ENCODE data around the gene IFNA2. TPM values are rescaled to one million over a fixed set of nuclear protein-coding genes. Genes with fewer than 3 reads are reported as not detected.
A peak's percentile ranks its signal among the peaks of the same experiment; 100 is the strongest.
"Not testable (repeated sequence)": the region's sequence is repeated elsewhere in the genome, so short reads cannot be mapped to it uniquely, and the experiment has no call there.

IFNA2 gene
- total and polyA plus RNA-seq, 3 experiments from 2014 or later: not detected

GRCh38 chr9:21367957-21368356, 17.2 kb downstream of the IFNA2 start, which contains the start of gene IFNA13:
Gene IFNA13 (minus strand): TSS chr9:21368057. CDS start chr9:21368010, 47 bp downstream.
- Histone ChIP-seq H3K27me3 (ENCODE audit: insufficient read depth, low read length, poor library complexity, severe bottlenecking) (no peaks in the 10 kb centered on the region), H3K36me3 (ENCODE audit: insufficient read depth, low read length) (no peaks in the 10 kb centered on the region), H3K9me3 (ENCODE audit: low read length) (no peaks in the 10 kb centered on the region), H3K27ac (ENCODE audit: low read depth, low read length) (no peak within 1 kb of the TSS), H3K4me3 (ENCODE audit: low read length) (no peak within 1 kb of the TSS), H3K4me1 (ENCODE audit: insufficient read depth, low read length) (no peaks in the 10 kb centered on the region)
- Mint-ChIP-seq H3K4me1 (no peaks in the 10 kb centered on the region), H3K4me3 (no peak within 1 kb of the TSS), H3K9me3 (no peaks in the 10 kb centered on the region), H3K27ac (no peak within 1 kb of the TSS), H3K27me3 (peaks cover 15 to 43% of the 10 kb centered on the region in 2 donors), H3K36me3 (no peaks in the 10 kb centered on the region)
- ChIA-PET CTCF (no interaction called here), POLR2A (no interaction called here)
- DNase-seq: no peak

- CTCF ChIA-PET; H3K4me1 Mint-ChIP-seq; DNase-seq; H3K4me3 Mint-ChIP-seq; H3K4me1 ChIP-seq (ENCODE audit: insufficient read depth, low read length); H3K27ac Mint-ChIP-seq; POLR2A ChIA-PET; H3K9me3 ChIP-seq (ENCODE audit: low read length); H3K27me3 ChIP-seq (ENCODE audit: insufficient read depth, low read length, poor library complexity, severe bottlenecking); H3K36me3 Mint-ChIP-seq; H3K4me3 ChIP-seq (ENCODE audit: low read length); H3K27ac ChIP-seq (ENCODE audit: low read depth, low read length); H3K36me3 ChIP-seq (ENCODE audit: insufficient read depth, low read length); H3K9me3 Mint-ChIP-seq: not testable (repeated sequence)
- H3K27me3 Mint-ChIP-seq: peaks cover 18 to 40% of the 10 kb centered on the region in 2 donors
Measured at GRCh38 chr9:21367169-21367568, 18.0 kb downstream of the IFNA2 start.

GRCh38 chr9:21362287-21362686, 22.9 kb downstream of the IFNA2 start:
- CTCF ChIA-PET: no interaction called here

GRCh38 chr9:21357479-21358460, 27.4 kb downstream of the IFNA2 start:
- H3K9me3 Mint-ChIP-seq: peaks cover 0 to 10% (median 6%) of the 10 kb centered on the region in 5 donors
- peaks cover 11 to 19% of the 10 kb centered on the region in 2 donors for H3K27me3 Mint-ChIP-seq
- peak in 1 of 5 donors; percentile 48 for DNase-seq
- CTCF ChIA-PET: interaction anchor here (0.8 to 1.4 kb wide), 4 partner anchors 21 to 38 kb away, joined by 3 read pairs; no protein-coding TSS in a partner anchor
- Histone ChIP-seq H3K9me3 (ENCODE audit: low read length) (no peaks in the 10 kb centered on the region), H3K4me3 (ENCODE audit: low read length) (peak overlapping the region; percentile 36), H3K36me3 (ENCODE audit: insufficient read depth, low read length) (no peaks in the 10 kb centered on the region), H3K27me3 (ENCODE audit: insufficient read depth, low read length, poor library complexity, severe bottlenecking) (no peaks in the 10 kb centered on the region), H3K27ac (ENCODE audit: low read depth, low read length) (no peak overlapping the region), H3K4me1 (ENCODE audit: insufficient read depth, low read length) (peaks cover 14% of the 10 kb centered on the region)
- H3K4me3 Mint-ChIP-seq: peak overlapping the region; percentile 27 to 76 (median 71)
- POLR2A ChIA-PET: interaction anchor here (1.3 kb wide), 1 partner anchor 24 kb away, joined by 3 read pairs; no protein-coding TSS in a partner anchor
- H3K36me3 Mint-ChIP-seq: peaks cover 0 to 18% (median 0%) of the 10 kb centered on the region in 3 donors
- peak overlapping the region; percentile 6 to 86 (median 68) for H3K27ac Mint-ChIP-seq
- peaks cover 11 to 20% (median 18%) of the 10 kb centered on the region in 3 donors for H3K4me1 Mint-ChIP-seq

More at GRCh38 chr9:21362287-21362686, 22.9 kb downstream of the IFNA2 start:
- Mint-ChIP-seq H3K27ac (no peak overlapping the region), H3K36me3 (no peaks in the 10 kb centered on the region), H3K27me3 (peaks cover 22 to 31% of the 10 kb centered on the region in 2 donors), H3K4me1 (peaks cover 8 to 15% (median 14%) of the 10 kb centered on the region in 3 donors), H3K4me3 (no peak overlapping the region), H3K9me3 (no peaks in the 10 kb centered on the region)
- Histone ChIP-seq H3K27ac (ENCODE audit: low read depth, low read length) (no peak overlapping the region), H3K4me3 (ENCODE audit: low read length) (no peak overlapping the region), H3K4me1 (ENCODE audit: insufficient read depth, low read length) (peaks cover 9% of the 10 kb centered on the region), H3K9me3 (ENCODE audit: low read length) (no peaks in the 10 kb centered on the region), H3K36me3 (ENCODE audit: insufficient read depth, low read length) (no peaks in the 10 kb centered on the region), H3K27me3 (ENCODE audit: insufficient read depth, low read length, poor library complexity, severe bottlenecking) (no peaks in the 10 kb centered on the region)
- POLR2A ChIA-PET: no interaction called here
- no peak for DNase-seq

- Histone ChIP-seq H3K4me1 (ENCODE audit: insufficient read depth, low read length) (no peaks in the 10 kb centered on the region), H3K36me3 (ENCODE audit: insufficient read depth, low read length) (no peaks in the 10 kb centered on the region), H3K9me3 (ENCODE audit: low read length) (no peaks in the 10 kb centered on the region), H3K27me3 (ENCODE audit: insufficient read depth, low read length, poor library complexity, severe bottlenecking) (no peaks in the 10 kb centered on the region), H3K27ac (ENCODE audit: low read depth, low read length) (no peak within 1 kb of the TSS), H3K4me3 (ENCODE audit: low read length) (no peak within 1 kb of the TSS)
- ChIA-PET CTCF (no interaction called here), POLR2A (no interaction called here)
- Mint-ChIP-seq H3K9me3 (peaks cover 0 to 10% (median 6%) of the 10 kb centered on the region in 5 donors), H3K4me1 (no peaks in the 10 kb centered on the region), H3K27me3 (peaks cover 17 to 60% of the 10 kb centered on the region in 2 donors), H3K27ac (no peak within 1 kb of the TSS), H3K4me3 (no peak within 1 kb of the TSS), H3K36me3 (peaks cover 0 to 18% (median 0%) of the 10 kb centered on the region in 3 donors)
- no peak for DNase-seq
Measured at GRCh38 chr9:21350787-21351186, 34.4 kb downstream of the IFNA2 start, which contains the start of gene IFNA6. Gene IFNA6 (minus strand): TSS chr9:21350887. CDS start chr9:21350887, 0 bp downstream.

- Histone ChIP-seq H3K9me3 (ENCODE audit: low read length) (no peaks in the 10 kb centered on the region), H3K4me1 (ENCODE audit: insufficient read depth, low read length) (no peaks in the 10 kb centered on the region), H3K27me3 (ENCODE audit: insufficient read depth, low read length, poor library complexity, severe bottlenecking) (no peaks in the 10 kb centered on the region), H3K36me3 (ENCODE audit: insufficient read depth, low read length) (no peaks in the 10 kb centered on the region), H3K27ac (ENCODE audit: low read depth, low read length) (no peak overlapping the region), H3K4me3 (ENCODE audit: low read length) (no peak overlapping the region)
- Mint-ChIP-seq H3K27me3 (peaks cover 23 to 65% of the 10 kb centered on the region in 2 donors), H3K4me3 (no peak overlapping the region), H3K9me3 (peaks cover 0 to 5% (median 2%) of the 10 kb centered on the region in 5 donors), H3K4me1 (no peaks in the 10 kb centered on the region), H3K27ac (no peak overlapping the region), H3K36me3 (peaks cover 0 to 6% (median 0%) of the 10 kb centered on the region in 3 donors)
- ChIA-PET CTCF (interaction anchor here (1.6 kb wide), 1 partner anchor 48 kb away, joined by 3 read pairs; no protein-coding TSS in a partner anchor), POLR2A (no interaction called here)
- no peak for DNase-seq
Measured at GRCh38 chr9:21348430-21348970, 36.7 kb downstream of the IFNA2 start.

- Histone ChIP-seq H3K27ac (ENCODE audit: low read depth, low read length) (no peak overlapping the region), H3K36me3 (ENCODE audit: insufficient read depth, low read length) (no peaks in the 10 kb centered on the region), H3K9me3 (ENCODE audit: low read length) (no peaks in the 10 kb centered on the region), H3K27me3 (ENCODE audit: insufficient read depth, low read length, poor library complexity, severe bottlenecking) (peaks cover 17% of the 10 kb centered on the region), H3K4me1 (ENCODE audit: insufficient read depth, low read length) (peaks cover 3% of the 10 kb centered on the region), H3K4me3 (ENCODE audit: low read length) (no peak overlapping the region)
- peaks cover 6 to 10% (median 10%) of the 10 kb centered on the region in 3 donors for H3K4me1 Mint-ChIP-seq
- POLR2A ChIA-PET: no interaction called here
- H3K27me3 Mint-ChIP-seq: peaks cover 32 to 55% of the 10 kb centered on the region in 2 donors
- H3K27ac Mint-ChIP-seq: no peak overlapping the region
- CTCF ChIA-PET: interaction anchor here (1.2 to 2.3 kb wide), 2 partner anchors 55 to 448 kb away, joined by 3 to 7 read pairs; no protein-coding TSS in a partner anchor
- no peak for DNase-seq
- H3K4me3 Mint-ChIP-seq: no peak overlapping the region
- peaks cover 0 to 7% (median 0%) of the 10 kb centered on the region in 3 donors for H3K36me3 Mint-ChIP-seq
- H3K9me3 Mint-ChIP-seq: peaks cover 0 to 6% (median 2%) of the 10 kb centered on the region in 5 donors
Measured at GRCh38 chr9:21340735-21341134, 44.5 kb downstream of the IFNA2 start.

Measured in CD8-positive, alpha-beta memory T cell (primary cell).